Colon (tissue), 2 donors: ENCODE measurements around the gene NELFE.
"Not testable (repeated sequence)": the region's sequence is repeated elsewhere in the genome, so short reads cannot be mapped to it uniquely, and the experiment has no call there.

ENCODE experiments used
- FAIRE-seq: peaks from 2 replicates; lab custom pipeline; 2012; peaks lifted over from hg19 to GRCh38; lab: Jason Lieb, UNC
- donor health status: control.
- donor health status: control.

The NELFE gene

DNA sequence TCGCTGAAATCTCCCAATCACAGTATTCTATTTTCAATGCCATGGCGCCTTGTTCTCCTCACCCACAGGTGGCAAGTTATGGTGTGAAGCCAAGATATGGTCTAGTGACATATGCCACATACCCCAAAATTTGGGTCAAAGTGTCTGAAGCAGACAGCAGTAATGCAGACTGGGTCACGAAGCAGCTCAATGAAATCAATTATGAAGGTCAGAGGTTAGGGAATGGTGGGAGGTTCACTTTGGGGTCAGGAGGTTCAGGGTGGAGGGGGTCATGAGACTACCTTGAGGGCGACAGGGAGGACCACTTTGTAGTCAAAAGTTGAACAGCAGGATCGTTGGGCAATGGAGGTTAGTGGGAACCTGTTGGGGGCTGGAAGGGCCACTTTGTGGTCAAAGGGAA is 10.5 kb downstream of the NELFE start:
- FAIRE-seq = no peak

- no peak for FAIRE-seq
Observed at GRCh38 chr6:31947864-31948263, 10.9 kb downstream of the NELFE start.

DNA sequence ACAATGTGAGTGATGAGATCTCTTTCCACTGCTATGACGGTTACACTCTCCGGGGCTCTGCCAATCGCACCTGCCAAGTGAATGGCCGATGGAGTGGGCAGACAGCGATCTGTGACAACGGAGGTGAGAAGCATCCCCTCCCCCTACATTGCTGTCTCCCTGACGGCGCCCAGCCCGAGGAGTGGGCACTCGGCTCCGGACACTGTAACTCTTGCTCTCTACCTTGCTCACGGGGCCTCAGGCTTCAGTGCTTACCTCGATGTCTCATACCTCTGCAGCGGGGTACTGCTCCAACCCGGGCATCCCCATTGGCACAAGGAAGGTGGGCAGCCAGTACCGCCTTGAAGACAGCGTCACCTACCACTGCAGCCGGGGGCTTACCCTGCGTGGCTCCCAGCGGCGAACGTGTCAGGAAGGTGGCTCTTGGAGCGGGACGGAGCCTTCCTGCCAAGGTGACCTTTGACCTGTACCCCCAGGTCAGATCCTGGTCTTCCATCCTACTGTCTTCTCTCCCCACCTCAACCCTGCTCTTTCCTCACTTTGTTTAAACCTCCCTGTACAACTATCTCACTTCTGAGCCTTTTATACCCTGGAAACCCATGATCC is 11.6 kb downstream of the NELFE start:
- no peak for FAIRE-seq

DNA sequence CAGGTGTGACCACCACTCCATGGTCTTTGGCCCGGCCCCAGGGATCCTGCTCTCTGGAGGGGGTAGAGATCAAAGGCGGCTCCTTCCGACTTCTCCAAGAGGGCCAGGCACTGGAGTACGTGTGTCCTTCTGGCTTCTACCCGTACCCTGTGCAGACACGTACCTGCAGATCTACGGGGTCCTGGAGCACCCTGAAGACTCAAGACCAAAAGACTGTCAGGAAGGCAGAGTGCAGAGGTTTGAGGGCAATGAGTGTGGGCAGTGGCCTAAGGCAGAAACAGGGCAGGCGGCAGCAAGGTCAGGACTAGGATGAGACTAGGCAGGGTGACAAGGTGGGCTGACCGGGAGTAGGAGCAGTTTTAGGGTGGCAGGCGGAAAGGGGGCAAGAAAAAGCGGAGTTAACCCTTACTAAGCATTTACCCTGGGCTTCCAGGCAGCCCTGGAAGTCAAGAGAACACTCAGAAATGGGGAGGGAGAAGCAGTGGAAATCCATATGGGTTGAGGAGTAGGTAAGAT is 12.3 kb downstream of the NELFE start:
- no peak for FAIRE-seq

DNA sequence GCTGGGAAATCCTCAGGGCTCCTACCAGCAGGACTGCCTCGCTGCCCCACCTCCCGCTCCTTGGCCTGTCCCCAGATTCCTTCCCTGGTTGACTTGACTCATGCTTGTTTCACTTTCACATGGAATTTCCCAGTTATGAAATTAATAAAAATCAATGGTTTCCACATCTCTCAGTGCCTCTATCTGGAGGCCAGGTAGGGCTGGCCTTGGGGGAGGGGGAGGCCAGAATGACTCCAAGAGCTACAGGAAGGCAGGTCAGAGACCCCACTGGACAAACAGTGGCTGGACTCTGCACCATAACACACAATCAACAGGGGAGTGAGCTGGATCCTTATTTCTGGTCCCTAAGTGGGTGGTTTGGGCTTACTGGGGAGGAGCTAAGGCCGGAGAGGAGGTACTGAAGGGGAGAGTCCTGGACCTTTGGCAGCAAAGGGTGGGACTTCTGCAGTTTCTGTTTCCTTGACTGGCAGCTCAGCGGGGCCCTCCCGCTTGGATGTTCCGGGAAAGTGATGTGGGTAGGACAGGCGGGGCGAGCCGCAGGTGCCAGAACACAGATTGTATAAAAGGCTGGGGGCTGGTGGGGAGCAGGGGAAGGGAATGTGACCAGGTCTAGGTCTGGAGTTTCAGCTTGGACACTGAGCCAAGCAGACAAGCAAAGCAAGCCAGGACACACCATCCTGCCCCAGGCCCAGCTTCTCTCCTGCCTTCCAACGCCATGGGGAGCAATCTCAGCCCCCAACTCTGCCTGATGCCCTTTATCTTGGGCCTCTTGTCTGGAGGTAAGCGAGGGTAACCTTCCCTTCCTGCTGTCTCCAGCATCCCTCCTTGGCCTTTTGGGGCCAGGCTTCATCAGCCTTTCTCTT is 13.0 kb downstream of the NELFE start, which contains the start of gene CFB:
CFB (plus strand) TSS at position 589 of the 863 bp plus-strand sequence; CDS start at position 716, 127 bp downstream.
- FAIRE-seq = no peak

DNA sequence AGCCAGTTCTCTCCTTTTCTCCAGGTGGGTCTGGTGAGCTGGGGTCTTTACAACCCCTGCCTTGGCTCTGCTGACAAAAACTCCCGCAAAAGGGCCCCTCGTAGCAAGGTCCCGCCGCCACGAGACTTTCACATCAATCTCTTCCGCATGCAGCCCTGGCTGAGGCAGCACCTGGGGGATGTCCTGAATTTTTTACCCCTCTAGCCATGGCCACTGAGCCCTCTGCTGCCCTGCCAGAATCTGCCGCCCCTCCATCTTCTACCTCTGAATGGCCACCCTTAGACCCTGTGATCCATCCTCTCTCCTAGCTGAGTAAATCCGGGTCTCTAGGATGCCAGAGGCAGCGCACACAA is 13.6 kb downstream of the NELFE start:
- no peak for FAIRE-seq

DNA sequence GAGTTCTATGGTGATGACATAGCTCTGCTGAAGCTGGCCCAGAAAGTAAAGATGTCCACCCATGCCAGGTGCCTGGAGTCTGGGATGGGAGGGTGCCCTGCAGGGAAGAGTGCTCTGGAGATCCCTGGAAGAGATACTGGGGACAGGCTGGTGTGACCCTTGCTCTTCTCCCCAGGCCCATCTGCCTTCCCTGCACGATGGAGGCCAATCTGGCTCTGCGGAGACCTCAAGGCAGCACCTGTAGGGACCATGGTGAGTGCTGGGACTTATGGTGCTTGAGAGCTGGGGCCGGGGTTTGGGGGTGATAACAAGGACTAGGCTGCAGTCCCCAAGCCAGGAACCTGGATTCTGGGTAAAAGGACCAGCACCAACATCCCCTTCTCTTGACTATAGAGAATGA is 15.0 kb downstream of the NELFE start:
- no peak for FAIRE-seq

DNA sequence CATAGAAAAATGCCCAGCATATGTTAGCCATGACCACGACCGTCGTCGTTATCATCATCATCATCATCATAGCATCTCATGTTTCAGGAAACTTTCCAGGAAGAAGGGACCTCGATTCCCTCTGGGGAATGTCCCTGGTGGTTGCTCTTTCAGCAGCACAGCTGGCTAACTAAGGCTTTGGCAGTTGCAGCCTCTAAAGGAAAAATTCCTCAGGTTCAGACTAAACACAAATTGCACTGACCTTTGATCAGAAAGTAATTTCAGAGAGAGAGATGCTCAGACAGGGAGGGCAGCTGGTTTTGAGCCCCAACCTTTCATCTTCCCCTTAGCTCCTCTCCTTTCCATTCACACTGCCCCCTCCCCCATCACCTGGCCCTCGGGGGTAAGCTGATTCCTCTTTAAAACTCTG is 18.5 kb downstream of the NELFE start:
- no peak for FAIRE-seq

DNA sequence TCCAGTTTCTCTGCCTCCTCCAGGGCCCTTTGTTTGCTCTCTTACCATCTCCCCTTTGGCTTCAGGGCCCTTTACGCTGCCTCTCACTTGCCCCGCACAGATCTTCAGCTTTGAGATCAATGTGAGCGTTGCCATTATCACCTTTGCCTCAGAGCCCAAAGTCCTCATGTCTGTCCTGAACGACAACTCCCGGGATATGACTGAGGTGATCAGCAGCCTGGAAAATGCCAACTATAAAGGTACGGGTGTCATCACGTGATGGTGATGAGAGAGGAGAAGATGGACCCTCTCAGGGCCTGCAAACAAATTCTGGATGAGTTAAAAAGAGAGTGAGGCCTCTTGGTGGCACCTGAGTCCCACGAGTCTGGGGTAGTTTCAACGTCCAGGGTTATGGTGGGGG is 22.9 kb downstream of the NELFE start:
- FAIRE-seq = no peak

GRCh38 chr6:31935021-31935420 is 23.8 kb downstream of the NELFE start:
- FAIRE-seq = no peak

DNA sequence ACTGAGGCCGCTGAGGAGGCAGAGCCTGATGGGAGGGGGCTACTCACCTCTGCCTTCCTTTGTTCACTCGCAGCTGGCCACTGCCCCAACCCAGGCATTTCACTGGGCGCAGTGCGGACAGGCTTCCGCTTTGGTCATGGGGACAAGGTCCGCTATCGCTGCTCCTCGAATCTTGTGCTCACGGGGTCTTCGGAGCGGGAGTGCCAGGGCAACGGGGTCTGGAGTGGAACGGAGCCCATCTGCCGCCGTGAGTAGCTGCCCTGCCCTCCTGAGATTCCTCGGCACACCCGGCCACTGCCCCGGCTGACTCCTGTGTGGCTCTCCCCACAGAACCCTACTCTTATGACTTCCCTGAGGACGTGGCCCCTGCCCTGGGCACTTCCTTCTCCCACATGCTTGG is 25.2 kb downstream of the NELFE start:
- no peak for FAIRE-seq

GRCh38 chr6:31932137-31932536 is 26.6 kb downstream of the NELFE start:
- FAIRE-seq = not testable (repeated sequence)

DNA sequence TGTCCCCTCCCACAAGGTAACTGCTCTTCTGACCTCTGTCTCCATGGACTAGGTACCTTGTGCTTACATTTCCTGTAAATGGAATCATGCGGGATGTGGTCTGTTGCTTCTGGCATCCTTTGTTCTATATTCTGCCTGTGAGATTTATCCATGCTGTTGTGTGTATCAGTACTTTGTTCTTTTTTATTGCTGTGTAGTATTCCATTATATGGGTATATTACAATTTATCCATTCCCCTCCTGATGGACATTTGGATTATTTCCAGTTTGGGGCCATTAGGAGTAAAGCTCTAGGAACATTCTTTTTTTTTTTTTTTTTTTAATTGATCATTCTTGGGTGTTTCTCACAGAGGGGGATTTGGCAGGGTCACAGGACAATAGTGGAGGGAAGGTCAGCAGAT is 27.8 kb downstream of the NELFE start:
- FAIRE-seq = no peak

- FAIRE-seq = no peak
Observed at GRCh38 chr6:31928672-31928939, 30.2 kb downstream of the NELFE start.

DNA sequence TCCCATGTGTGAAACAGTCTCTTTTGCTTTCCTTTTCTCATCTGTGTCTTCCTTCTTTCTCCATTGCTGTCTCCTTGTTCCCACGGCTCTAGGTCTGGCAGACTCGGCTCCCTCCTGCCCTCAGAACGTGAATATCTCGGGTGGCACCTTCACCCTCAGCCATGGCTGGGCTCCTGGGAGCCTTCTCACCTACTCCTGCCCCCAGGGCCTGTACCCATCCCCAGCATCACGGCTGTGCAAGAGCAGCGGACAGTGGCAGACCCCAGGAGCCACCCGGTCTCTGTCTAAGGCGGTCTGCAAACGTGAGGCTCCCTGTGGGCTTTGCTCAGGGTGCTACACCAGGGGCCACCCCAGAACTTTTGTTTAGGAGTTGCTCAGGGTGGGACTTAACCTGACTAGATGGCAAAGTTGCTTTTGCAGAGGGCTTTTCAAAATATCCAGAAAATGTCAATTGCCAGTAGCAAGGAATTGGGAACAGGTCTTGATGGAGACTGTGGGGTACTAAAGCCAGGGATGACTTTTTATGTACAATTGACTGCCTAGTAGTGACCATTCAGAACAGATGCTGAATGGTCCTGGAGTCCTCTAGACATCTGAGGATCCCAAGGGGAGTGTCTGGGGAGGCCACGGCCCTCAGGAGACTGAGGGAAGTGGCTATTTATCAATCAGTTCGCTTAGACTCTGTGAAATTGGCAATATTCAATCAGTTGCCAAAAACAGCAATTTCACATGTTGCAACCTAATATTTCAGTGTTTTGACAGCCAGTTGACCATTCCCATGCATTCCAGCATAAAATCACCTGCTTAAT is 30.7 kb downstream of the NELFE start:
- FAIRE-seq = no peak

DNA sequence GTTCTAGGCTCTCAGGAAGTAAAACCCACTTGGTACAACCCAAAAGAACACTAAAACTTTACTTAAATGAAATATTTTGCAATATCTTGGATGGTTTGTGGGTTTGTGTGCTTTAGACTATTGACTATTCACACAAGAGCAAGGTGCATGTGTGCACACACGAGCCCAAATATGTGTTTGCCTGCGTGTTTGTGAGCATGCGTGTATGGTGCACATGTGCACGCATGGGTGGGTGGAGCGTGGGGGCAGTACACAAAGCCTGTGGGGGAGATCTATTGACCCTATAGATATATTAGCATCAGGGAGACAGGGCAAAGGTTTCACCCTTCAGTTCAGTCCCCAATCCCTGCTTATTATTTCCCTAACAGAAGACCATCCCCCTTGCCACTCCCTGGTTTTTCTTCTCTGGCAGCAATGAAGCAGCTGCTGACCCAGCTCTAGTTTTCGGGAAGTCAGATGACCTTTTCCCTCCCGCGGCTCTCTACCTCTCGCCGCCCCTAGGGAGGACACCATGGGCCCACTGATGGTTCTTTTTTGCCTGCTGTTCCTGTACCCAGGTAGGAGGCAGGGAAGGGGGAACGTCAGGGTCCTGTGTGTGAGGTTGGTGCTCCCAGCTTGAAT is 31.4 kb downstream of the NELFE start, which contains the start of gene C2:
C2 (plus strand) TSS at position 476 of the 621 bp plus-strand sequence; CDS start at position 512, 36 bp downstream.
- no peak for FAIRE-seq

DNA sequence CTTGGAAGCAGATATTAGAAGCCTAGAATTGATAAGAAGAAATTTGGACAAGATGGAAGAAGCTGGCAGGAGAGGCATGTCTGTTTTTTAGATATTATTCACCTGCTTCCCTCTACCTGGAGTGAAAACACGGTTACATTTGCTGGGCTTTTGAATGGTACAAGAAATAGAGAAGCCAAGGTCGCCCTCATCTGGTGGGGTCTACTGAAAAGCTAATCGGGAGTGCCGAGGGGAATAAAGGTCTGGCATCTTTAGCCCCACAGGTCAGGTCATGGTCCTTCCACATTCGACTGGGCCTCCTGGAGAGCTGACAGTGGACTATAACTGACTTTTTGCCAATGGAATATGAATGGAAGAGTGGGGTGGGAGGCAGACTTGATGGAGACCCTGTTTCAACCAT is 35.8 kb downstream of the NELFE start:
- FAIRE-seq = no peak

DNA sequence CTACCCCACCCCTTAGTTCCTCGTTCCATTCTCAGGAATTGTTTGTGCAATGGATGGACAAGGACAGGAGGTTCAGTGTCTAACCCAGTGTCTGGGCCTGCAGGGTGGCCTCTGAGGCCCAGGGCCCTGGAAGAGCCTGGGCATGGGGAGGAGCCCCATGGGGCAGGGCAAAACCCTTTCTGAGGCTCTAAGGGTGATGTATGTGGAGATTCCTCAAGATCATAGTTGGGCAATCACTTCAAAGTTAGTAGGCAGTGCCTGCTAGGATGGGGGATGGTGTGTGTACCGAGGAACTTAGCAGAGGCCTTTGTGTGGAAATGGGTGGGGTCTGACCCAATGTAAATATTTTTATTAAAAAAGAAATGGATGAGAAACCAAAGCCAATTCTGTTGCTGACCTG is 38.0 kb downstream of the NELFE start:
- no peak for FAIRE-seq

DNA sequence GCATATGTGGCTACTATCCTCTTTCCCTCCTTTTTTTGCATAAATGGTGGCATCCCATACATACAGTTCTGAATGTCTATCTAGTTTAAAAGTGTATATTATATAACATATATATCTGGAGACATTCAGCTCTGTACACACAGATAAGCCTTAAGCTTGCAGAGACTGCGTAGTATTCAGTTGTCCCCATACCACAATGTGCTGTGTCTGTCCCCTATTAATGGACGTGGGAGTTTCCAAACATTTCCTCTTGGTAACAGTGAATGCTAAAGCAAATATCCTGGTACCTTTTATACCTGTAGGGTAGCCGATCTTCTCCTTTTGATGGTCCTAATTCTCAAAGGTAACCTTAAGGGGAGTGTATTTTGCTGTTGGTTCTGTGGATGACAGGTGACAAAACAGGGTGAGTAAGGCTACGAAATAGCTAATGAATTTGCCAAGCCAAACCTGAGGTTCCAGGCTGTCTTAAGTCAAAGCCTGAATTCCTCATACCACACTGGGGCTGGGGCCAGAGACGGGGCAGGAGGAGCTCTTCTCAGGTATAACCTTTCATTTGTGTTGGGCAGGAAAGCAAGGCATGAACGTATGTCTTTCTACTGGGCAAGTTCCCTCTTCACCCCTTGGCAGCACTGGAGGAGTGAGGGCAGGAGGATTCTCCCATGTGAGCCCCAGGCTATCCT is 39.0 kb downstream of the NELFE start:
- no peak for FAIRE-seq

DNA sequence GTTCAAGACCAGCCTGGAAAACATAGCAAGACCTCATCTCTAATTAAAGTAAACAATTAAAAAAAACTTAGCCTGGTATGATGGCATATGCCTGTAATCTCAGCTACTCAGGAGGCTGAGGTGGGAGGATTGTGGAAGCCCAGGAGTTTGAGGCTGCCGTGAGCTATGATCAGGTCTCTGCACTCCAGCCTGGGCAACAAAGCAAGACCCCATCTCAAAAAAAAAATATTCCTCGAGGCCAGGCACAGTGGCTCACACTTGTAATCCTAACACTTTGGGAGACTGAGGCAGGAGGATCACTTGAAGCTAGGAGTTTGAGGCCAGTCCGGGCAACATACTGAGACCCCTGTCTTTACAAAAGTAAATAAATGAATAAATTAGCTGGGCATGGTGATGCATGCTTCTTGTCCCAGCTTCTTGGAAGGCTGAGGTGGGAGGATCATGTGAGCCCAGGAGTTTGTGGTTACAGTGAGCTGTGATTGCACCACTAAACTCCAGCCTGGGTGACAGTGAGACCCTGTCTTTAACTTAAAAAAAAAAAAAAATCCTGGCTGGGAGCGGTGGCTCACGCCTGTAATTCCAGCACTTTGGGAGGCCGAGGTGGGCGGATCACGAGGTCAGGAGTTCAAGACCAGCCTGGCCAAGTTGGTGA is 40.6 kb downstream of the NELFE start:
- FAIRE-seq = no peak

- FAIRE-seq = no peak
Observed at GRCh38 chr6:31915756-31916155, 43.0 kb downstream of the NELFE start.
